Heart left ventricle (tissue), 13 donors: ENCODE results near the gene EGR4.

Experiments
- CTCF ChIP-seq, 12 donors: fragments of 200-600 bp; sonication (generic) in 4 of 12; IDR thresholded peaks; one replicate each; pipeline versions ENCODE4 v1.5.0 to v1.8.0; 2018 to 2022; ENCODE audit warnings: antibody characterized with exemption in 12 of 12, mild to moderate bottlenecking in 5 of 12
- POLR2A ChIP-seq, 2 donors: fragments of 450-650 bp; IDR thresholded peaks; one replicate each; pipeline ENCODE4 v1.6.1; 2017; ENCODE audit warnings: antibody characterized with exemption in 2 of 2, mild to moderate bottlenecking in 2 of 2, moderate library complexity in 2 of 2
- donor health status: ischemic (EF 13 %, LVEDD 7.1; RV severe dilation, severe dysfunction).
- donor health status: DM: no; HTN: yes; CAD: no.
- donor health status: DM: no; HTN: no; CAD: no.
- donor health status: ischemic (EF 25% LVEDD 6.9; RV normal size, moderate dysfunction).
- donor health status: ischemic (EF 25% LVEDD 5.7; RV mildly dilated, moderate dysfunction).
- donor health status: ischemic (EF 35%, LVEDD 5.7; RV mildly dilated, moderate dysfunction).
- donor health status: nonischemic (EF 11% LVEDD 7.7; RV severe dilation, severe dysfunction).
- donor health status: DM: yes; HTN: yes; CAD: no.
- donor health status: PGD.
- donor health status: ischemic (EF 29% LVEDD 5.4; RV normal size, mild dysfunction).
- donor health status: nonischemic (EF 23%, LVEDD 6.1; RV moderate dilation, normal function).

DNA sequence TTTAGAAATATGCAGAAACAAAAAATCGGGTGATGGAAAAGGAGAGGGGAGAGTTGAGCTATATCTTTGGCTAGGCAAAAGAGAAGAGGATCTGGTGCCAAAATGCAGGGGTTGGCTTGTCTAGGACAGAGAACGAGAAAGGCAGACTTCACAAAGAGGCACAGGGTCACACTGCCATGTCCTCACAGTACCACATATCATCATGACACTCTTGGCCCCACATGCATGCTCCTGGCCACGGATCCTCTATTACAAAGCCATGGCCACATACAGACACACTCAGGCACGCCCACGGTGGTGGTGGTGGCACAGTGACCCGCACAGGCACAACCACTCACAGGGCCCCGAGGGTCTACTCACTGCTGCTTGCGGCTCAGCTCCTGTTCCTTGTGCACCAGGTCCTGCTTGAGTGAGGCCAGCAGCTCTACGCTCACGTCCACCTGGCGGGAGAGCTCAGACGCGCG is 24.9 kb downstream of the EGR4 start:
- TF ChIP-seq POLR2A (IDR thresholded peaks at IDR 0.05) = no peak
- TF ChIP-seq CTCF (IDR thresholded peaks at IDR 0.05) = no peak
